GM12865 (cell line): ENCODE data around the gene UBE2D2.

Source experiments
- DNase-seq: peaks from one replicate; pipeline ENCODE4 v3.0.0; 2010; ENCODE audit warnings: low read depth
- H3K4me3 ChIP-seq: 2 replicates; pipeline ENCODE4 v1.5.1; 2011; ENCODE audit warnings: mild to moderate bottlenecking, low read depth, low read length, control low read depth
- TF ChIP-seq, protein P1 (sequence below): IDR thresholded peaks from 2 replicates; pipeline ENCODE4 v1.5.1; 2011; ENCODE audit warnings: low read length, control low read depth, low read depth, inconsistent platforms; ENCODE audit not compliant: insufficient read depth; ENCODE audit errors: missing control alignments

The UBE2D2 gene

DNA sequence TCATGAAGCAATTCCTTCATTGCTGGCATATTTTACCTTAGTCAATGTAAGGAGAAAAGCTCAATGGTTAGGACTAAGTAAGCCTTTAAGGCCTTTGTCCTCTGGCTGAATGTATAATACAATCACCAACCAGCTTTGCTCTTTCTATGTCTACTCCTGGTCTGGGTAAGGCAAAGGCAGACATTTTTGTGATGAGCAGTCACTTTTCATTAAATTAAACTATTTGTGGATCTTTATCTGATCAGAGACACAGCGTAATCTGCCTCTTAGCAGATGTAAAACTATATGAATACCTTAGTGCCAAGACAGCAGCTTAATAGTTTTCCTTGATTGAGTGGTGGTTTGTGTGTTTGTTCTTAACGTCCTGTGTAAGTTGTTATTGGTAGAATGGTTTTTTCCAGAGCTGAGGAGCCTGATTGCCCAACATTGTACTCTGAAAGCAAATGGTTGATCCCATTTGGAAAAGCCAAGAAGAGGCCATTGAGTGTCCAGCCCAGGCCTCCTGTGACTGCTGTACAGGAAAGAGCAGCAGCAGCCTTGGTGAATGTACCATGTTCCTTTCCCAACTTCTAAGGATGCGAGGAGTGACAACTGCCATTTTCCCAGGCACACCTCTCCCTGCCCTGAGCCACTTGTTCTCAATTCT lies 70.5 kb downstream of the UBE2D2 start:
- TF ChIP-seq, protein P1, sequence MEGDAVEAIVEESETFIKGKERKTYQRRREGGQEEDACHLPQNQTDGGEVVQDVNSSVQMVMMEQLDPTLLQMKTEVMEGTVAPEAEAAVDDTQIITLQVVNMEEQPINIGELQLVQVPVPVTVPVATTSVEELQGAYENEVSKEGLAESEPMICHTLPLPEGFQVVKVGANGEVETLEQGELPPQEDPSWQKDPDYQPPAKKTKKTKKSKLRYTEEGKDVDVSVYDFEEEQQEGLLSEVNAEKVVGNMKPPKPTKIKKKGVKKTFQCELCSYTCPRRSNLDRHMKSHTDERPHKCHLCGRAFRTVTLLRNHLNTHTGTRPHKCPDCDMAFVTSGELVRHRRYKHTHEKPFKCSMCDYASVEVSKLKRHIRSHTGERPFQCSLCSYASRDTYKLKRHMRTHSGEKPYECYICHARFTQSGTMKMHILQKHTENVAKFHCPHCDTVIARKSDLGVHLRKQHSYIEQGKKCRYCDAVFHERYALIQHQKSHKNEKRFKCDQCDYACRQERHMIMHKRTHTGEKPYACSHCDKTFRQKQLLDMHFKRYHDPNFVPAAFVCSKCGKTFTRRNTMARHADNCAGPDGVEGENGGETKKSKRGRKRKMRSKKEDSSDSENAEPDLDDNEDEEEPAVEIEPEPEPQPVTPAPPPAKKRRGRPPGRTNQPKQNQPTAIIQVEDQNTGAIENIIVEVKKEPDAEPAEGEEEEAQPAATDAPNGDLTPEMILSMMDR, result no peak
- no peak overlapping the region for H3K4me3 ChIP-seq
- no peak for DNase-seq

DNA sequence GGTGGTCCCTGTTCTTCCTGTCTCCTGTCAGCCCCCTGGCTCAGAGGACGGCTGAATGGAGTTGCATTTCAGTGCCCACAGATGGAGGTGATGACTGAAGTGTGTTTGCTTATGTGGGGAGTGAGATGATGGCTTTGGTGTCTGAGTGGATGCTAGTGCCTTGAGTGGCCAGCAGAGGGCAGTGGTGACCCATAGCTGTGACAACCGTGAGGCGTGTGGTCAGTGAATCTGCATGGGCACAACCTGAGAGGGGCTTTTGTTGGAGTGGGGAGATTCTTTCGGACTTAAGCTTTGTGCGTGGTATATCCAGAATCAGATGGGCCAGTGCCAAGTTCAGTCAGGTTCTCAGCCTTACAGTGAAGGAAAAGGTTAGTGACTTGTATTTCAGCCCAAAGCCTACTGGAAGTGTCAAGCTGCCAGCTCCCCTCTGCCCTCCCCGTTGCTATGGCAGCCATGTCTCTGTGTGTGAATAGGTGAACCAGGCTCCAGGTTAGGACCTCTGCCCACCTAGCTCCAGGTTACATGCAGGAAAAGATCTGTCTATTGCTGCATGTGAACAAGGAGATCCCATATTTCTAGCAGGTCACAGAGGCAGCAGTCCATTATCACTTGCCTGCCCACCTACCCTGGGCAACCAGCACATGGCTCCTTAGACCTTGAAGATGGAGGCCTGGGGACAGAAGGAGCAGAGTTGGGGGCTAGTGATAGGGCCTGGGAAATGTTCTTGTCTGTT lies 72.3 kb downstream of the UBE2D2 start:
- TF ChIP-seq, protein P1, result peak; percentile 99
- peak; percentile 90 for DNase-seq
- no peak overlapping the region for H3K4me3 ChIP-seq

DNA sequence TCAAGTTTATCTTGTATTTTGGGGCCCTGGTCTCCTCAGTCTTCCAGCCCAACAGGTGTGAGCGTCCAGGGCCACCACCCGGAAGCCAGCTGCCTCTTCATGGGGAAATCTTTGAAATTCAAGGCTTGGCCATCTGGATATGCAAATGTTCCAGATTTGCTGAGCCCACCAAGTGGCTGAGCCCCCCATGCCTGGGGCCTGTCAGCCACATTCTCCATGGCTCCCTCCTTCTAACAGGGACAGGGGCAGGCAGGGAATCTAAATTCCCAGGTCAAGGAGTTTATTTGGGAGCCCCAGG lies 72.8 kb downstream of the UBE2D2 start:
- TF ChIP-seq, protein P1, result no peak
- no peak for DNase-seq
- H3K4me3 ChIP-seq, result no peak overlapping the region

DNA sequence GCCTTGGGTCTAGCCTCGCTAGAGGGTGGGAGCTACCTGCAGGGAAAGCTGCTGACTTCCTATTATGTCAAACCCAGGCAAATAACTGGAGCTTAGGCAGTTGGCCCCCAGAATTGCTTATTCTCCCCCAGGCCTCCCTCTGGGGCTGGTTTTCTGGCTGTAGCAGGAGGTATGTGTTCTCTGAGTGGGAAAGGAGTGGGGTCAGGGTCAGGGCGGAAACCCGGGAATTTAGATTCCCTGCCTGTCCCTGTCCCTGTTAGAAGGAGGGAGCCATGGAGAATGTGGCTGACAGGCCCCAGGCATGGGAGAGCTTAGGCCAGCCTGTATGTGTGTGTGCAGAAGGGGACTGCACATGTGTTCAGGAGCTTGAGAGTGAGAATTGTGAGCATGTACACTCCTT lies 73.4 kb downstream of the UBE2D2 start:
- H3K4me3 ChIP-seq, result no peak overlapping the region
- no peak for DNase-seq
- TF ChIP-seq, protein P1, result no peak

DNA sequence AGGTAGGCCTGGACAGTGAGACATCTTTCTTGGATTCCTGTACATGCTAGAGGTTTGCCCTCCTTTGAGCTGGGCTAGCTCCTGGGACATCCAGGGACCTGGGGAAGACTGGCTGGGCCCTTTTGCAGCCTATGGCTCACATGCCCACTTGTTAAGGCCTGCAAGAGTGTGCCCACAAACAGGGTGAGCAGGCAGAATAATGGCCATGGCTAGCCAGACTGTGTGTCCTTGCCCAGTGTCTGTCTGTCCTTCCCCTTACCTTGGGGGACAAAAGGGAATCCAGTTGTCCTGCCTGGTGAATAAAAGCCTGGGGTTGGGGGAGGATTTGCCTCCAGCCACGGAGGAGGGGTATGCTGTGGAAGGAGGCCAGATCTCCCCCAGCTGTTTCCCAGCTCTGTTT lies 74.1 kb downstream of the UBE2D2 start:
- TF ChIP-seq, protein P1, result no peak
- no peak overlapping the region for H3K4me3 ChIP-seq
- DNase-seq, result no peak

DNA sequence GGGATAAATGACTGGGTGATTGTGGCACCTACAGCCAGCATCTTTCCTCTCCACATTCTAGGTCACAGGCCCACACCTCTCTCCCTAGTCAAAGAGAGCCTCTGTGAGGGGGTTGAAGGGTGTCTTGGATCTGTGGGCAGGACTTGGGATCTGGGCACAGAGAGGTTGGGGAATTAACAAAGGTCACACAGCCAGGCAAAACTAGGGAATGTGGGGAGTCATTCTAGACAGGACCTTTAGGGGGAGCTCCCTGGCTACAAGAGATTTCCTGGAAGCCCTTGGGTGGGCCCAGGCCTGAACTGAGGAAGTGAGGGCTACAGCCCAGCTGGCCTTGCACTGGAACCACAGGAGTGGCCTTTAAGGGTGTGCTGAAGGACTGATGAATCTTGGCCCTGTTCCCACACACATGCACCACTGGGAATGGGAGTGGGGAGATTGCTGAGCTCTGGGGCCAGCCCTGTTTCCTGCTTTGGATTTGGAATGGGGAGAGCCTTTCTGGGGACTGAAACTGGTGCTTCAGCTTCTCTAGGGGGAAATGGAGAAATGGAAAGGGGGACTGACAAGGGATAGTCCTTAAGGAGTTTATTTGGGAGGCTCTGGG lies 74.6 kb downstream of the UBE2D2 start:
- DNase-seq, result peak; percentile 80
- TF ChIP-seq, protein P1, result peak; percentile 61
- peak overlapping the region; percentile 27 for H3K4me3 ChIP-seq
